Measurements from ENCODE around the gene ARL5B.

Gene ARL5B

DNA sequence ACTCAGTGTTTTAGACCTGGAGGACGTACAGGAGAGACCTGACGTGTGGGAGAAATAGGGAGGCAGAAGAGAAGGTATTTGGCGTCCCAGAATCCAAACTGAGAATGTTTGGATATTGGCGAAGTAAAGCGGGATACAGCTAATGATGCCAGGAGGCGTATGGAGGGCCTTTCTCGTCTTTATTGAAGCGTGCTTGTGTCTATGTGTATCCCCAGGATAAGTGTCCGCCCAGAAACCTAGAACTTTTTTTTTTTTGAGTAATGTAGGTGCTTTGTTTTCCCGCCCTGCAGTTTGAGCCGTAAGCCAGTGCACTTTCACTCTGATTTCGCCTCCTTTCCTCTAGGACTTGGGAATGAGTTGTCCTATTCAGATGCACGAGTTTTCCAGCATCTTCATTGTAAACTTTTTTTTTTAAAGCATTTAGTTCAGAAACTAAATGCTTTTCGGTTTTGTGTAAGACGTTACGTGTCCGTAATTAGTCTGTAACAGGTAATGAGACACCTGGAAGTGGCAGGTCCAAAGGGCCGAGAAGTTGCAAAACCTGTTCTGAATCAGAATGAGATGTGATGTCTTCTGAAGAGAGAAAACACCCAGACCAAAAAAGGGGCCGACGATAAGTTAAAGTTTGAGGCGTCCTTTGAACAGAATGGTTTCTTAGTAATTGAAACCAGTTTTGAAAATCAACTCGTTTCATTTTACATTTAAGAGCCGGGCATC, 746 bp downstream of the ARL5B start:
- no peak for DNase-seq

DNA sequence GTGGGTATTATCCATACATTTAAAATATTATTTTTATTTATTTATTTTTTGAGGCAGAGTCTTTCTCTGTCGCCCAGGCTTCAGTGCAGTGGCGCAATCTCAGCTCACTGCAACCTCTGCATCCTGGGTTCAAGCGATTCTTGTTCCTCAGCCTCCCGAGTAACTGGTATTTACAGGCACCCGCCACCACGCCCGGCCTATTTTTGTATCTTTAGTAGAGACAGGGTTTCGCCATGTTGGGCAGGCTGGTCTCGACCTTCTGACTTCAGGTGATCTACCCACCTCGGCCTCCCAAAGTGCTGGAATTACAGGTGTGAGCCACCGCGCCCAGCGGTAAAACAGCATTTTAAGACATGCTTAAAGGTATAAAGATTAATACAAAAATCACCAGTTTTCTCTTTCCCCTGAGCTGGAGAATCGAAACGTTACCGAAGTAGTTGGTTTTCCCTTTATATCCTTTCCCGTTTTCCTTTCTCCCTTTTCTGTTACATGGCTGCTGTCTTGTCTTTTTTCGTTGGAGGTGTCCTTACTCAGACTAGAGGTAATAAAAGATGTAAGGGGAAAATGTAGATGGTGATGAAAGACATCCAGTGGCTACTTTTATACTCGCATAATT, 1.7 kb downstream of the ARL5B start:
- no peak for DNase-seq

DNA sequence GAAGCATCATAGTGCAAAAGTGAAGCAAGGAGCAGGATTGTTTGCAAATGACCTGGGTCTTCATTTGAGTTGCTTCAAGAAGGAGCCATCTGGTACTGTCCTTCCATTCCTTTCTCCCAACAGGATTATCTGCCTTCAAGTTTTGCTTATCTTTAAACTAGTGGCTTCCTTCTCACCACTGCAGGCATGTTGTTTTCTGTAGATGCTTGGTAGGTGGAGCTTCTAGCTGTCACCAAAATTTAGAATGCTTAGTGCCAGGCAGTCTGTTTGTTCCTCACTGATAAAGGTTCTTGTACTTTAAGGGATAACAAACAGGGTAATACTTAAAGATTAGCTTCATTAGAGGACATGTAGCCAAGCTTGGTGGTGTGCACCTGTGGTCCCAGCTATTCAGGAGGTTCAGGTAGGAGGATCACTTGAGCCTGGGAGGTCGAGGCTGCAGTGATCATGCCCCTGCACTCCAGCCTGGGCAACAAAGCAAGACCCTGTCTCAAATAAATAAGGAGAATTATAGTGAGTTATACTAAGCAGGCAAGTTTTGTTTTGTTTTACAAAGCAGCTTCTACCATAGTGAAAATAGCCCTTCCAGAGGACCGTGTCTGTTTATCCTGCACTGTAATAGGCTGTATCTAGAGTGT, 5.7 kb downstream of the ARL5B start:
- no peak for DNase-seq

DNA sequence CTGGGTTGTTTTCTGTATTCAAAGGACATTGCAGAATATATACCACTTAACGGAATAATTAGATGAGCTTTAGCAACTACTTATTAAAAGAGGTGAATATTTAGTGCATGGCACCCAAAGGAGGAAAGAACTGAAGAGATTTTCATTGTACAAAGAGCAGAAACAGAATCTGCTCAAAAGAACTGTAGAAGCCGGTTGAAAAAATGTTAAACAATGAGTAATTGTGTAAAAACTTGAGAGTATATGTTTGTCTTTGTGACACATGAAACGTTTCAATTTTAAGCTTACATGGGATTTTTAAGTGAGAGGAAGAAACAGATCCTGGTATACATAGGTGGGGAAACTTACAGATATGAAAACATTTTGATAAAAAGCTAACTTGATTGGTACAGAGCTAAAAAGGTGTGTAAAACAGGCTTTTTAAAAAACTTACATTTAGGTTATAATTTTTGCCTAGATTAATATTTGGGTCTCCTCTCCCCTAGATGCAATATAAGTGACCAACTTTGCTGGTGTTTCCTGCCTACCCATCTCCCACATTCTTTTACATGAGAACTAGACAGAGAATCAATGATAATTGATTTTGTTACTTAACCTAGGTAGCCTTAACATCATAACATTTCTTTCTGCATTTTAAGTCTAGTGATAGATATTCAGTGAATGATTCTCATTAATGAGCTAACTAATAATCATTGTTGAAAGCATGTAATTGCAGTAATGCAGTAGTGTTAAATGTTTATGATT, 6.8 kb downstream of the ARL5B start:
- DNase-seq = no peak

DNA sequence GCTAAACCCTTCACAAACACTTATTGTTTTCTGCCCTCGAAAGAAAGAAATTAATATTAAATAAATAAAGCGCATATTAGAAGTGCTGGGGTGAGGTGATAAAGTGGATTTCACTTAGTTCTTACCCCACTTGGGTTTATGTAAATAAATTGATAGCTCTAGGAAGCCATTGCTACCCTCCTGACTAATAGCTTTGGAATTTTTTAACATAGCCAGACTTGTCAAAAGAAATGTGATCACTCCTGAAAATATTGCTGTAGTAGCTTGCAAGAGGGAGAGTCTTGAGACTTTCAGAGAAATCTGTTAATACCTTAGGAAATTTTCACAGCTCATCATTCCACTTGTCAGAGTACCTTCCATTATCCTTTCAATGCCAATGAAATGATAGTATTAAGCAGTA, 7.6 kb downstream of the ARL5B start:
- DNase-seq = peak; percentile 77

DNA sequence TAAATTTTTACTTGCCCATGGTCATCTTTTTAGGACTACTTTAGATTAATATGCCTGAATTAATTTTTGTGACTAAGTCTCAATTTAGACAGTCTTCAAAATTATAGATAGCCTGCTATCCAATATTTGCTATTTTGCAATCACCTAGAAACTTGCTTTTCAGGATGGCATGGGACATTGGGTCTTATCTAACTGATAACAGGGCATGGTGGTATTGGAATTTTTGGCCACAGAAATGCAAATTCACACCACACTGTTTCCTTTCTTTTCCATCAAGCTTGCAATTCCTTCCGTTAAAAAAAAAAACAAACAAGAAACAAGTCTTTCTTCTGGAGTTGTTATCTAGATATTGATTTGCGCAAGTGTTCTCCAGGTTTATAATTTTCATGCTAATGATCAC, 8.8 kb downstream of the ARL5B start:
- DNase-seq = no peak

DNA sequence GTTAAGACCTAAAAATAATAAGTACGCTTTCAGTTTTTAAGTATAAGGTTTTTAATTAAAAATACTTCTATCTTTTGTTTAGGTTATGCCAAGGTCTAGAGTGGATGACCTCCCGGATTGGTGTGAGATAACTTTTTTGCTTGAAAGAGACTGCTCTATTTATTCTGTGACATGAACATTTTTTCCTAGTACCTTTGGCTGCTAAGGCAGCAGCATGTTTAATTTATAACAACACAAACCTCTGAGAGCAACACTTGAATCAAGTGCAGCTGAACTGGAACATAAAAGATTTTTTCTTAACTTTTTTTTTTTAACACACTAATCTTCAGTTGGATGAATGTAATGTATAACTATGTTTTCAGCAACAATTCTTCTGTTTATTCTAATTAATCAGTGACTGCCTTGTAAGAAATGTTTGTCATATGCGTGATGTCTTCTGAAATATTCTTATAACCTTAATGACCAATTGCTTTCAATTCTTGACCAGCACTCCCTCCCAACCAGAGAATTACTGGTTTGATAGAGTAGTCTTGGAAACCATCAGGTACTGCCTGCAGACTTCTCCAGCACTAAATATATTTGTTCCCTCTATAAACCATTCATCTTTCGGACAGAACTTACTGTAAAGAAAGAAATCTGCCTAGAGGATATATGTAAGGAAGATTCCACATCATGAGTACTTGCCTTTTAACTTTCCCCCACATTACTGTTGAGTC, 16.0 kb downstream of the ARL5B start:
- DNase-seq = no peak

DNA sequence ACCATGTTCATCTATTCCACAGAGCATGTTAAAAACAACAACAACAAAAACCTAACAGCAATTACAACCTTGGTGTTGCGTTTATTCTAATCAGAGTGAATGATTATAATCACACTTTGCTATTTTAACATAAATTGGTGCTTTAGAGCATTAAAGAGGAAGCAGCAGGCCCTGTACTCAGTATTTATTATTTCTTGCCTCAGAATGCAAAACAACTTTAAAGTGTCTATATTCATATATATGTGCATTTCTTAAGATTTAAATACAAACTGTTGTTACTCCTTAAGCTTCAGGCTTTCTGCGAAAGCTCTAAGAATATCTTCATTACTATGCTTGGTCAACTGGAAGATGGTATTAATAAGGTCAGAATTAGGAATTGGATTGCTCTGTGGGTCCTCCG, 21.5 kb downstream of the ARL5B start:
- no peak for DNase-seq

DNA sequence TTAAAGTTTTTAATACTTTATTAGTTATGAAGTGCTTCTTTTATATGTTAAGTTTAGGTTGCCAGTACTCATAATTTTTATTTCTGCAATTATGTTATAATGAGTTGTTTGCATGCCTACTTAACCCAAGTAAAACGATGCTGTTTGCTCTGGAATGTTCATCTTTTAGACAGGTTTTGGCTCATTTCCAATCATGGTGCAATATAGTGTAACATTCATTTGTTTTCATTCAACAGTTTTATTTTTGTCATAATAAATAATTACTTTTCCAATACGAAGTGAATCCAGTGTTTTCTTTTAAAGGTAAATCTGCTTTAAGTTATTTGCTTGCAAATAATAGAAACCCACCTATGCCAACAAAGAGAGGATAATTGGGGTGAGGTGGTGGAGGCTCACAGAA, 22.1 kb downstream of the ARL5B start:
- DNase-seq = peak; percentile 71

DNA sequence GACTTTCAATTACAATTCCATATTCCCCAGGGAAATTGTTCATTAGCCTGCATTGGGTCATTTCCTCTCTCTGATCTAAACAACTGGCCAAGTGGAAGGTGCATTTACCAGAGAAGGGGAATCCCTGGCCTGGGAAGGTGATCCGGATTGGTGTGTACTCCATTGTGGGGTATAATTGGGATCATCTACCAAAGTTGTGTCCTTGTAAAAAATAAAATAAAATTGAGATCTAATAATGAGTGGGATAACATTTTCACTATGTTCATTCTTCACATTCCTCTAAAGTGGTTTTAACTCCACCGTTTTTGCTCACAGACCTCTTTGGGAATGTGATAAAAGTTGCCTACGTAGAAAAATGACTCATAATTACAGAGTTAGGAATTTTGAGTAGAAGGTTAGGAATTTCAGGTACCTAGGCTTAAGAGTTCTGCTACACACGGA, 22.8 kb downstream of the ARL5B start:
- DNase-seq = peak; percentile 74

DNA sequence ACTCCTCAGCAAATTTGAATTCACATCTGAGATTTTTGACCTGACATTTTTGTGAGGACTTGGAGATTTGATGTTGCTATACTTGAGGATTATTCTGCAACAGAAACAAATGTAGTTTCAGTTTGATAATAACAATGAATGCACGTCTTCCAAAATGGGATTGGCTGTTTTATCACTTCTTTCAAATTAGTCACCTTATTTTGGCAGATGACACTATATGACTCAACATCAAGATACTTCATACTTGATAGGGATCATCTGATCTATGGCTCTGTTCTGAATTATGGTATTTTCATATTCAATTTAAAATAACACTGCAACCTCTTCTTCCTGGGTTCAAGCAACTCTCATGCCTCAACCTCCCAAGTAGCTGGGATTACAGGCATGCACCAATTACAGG, 24.2 kb downstream of the ARL5B start:
- peak; percentile 69 for DNase-seq

DNA sequence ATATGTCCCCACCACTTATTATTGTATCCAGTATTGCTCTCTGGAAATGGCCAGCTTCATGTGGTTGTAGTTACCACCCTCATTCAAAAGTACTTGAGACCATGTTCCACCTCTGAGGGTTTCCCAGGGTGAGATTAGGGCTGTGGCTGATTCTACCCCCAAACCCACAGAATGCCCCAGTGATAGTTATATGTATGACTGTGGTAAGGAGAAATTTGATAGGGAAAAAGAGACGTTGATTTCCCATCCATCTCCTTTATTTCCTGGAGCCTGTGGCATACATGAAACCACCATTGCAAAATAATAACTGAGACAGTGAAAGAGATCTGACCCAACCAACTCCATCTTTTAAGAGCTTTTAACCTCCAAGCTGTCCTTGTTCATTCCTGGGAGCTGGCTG, 25.2 kb downstream of the ARL5B start:
- no peak for DNase-seq

DNA sequence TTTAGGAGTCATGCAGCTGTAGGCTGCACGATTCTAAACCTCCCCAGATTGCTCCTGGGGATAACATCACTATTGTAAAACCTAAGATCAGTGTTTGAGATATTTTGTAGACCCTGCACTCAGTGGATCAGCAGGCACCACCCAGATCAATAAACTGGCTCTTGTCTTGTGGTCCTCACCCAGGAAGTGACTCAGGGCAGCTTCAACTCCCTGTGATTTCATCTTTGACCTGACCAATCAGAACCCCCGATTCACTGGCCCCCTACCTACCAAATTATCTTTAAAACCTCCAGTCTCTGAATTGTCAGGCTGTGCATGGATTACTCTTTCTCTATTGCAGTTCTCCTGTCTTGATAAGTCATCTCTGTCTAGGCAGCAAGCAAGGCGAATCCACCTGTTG, 25.7 kb downstream of the ARL5B start:
- DNase-seq = no peak

DNA sequence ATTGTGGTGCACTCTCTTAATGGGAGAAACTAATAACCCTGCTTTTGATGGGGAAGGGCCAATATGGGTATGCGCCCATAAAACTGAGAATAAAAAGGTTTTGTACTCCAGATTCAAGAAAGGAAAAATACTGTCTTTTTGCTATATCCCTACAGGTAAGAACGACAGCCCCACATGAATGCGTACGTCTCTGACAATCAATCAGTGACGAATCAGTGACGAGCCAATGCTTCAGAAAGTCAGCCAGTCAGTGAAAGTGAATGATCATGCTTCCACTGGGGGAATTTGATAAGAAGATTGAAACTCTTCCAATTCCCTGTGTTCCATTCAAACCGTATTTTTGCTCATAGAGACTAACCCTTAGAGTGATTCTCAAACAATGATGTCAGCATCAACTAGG, 26.3 kb downstream of the ARL5B start:
- DNase-seq = no peak

DNA sequence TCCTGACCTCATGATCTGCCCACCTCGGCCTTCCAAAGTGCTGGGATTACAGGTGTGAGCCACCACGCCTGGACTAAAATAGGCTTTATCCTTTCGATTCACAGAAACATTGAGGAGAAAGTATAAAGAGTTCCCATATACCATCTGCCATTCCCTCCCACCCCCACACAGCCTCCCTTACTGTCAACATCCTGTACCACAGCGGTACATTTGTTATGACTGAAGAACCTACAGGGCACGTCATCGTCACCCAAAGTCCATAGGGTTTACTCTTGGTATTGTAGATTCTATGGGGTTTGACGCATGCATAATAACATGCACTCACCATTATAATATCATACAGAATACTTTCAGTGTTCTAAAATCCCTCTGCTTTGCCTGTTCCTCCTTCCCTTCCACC, 28.0 kb downstream of the ARL5B start:
- DNase-seq = no peak

DNA sequence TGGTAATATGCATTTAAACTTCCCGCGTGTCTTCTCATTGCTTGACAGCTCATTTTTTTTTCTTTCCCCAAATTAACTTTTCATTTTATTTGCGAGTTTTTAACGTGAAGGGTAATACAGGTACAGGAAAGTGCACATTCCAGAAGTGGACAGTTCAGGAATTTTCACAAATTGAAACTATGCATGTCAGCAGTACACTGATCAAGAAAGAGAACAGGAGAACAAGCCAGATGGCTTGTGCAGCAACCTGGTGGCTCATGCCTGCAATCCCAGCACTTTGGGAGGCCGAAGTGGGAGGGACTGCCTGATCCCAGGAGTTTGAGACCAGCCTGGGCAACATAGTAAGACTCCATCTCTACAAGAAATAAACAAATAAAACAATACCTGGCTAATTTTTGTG, 28.5 kb downstream of the ARL5B start:
- no peak for DNase-seq

DNA sequence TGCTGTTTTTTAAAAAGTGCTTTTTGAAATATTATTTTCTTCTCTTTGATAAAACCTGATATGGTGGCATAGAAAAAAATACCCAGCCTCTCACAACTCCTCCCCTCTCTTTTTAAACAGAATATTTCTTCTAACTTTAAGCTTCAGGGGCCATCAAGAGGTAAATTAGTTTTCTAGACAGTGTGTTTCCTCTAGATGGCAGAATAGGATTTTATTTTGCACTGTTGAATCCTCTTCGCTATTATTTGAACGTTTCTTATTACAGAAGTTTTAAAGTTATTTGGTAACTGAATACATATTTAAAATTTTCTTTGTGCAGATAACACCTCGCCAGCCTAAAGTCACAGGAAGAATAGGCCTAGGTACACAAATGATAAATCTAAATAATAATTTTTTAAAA, 30.3 kb downstream of the ARL5B start:
- no peak for DNase-seq

DNA sequence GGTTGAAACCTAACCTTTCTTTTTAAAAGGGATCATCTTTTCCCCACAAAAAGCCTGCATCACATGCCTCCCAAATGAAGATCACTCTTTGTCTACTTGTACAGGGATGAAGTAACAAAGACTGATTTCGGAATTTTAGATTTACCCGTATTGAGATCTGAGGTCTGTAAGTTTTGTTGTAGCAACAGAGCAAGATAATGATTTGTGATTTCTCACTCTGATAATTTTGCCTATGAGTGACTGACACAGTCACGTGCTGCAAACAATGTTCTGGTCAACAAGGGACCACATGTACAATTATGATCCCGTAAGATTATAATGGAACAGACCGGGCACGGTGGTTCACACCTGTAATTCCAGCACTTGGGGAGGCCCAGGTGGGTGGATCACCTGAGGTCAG, 31.3 kb downstream of the ARL5B start:
- no peak for DNase-seq

DNA sequence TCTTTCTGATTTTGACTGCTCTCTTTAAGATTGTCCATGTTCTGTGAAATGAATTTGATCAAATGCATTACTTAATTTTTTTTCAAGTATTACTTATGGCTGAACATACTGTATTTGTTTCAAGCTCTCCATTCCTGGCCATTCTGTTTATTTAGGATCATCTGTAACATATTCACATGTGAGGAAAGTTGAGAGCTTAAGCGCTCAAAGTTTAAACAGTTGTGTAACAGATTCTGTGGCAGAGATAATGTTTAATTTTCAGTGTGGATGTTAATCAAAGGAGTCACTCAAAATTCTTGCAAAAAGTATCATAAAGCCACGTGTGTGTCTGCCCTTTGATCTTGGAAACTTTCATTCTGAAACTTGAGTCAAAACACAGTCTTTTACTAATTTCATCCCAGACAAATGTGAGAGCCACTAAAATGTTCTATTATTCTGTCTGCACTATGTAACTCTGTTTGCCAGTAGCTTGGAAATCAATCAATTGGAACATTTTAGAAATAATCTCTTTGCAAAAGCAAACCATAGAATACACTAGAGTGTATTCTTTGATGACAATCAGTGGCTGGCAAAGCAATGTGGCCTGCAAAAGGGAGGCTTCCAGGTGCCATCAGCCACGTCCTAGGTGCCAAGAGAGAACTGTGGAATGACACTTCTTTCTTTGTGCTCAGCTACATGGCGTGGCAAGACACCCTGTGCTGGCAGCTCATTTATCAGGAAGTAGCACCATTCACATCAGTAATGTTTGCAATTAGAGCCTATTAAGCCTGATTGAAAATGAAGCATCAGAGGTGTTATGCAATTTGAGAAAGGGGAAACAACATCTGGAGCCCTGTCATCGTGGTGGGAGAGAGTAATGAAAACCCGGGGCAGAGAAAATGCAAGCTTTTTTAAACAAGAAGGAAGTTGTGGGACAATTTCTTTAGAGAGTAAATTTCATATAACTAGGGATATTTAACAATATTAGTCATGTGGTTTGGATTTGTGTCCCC, 40.9 kb downstream of the ARL5B start:
- DNase-seq = no peak

DNA sequence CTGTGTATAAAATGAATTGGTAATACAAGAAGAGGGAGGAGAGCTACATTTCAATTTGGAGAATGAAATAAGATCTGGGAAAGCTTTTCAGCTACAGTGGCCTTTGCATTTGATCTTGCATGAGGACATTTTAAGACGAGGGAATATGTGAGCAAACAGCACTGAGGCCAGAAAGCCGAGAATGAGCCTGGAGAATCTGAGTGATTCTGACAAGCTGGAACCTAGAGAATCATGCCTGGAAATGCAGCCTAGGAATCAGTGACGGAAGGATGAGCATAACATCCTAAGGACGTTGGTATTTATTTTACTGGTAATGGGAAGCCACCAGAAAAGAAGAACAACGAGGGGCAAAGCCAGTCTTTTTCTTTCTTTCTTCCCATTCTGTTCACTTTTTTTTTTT, 44.3 kb downstream of the ARL5B start:
- no peak for DNase-seq

DNA sequence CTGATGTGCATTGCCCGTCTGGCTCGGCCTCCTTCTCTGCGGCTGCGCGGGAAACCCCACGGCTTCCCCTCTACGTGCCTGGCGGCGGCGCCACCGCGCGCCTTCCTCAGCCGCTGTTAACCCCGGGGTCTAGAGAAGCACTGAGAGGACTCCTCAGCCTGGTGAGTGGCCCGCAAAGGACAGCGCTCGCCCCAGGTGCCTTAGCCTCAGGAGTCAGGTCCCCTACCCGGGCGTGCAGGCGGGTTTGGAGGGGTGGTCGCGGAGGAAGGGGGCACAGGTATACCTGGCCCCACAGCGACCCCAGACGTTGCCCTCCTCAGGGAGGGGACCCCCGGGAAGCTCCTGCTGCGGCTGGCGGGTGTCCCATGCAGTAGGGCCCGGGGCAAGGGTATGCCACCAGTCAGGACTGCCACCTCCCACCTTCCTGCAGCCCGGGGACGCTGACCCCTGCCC, 51.0 kb downstream of the ARL5B start:
- no peak for DNase-seq

DNA sequence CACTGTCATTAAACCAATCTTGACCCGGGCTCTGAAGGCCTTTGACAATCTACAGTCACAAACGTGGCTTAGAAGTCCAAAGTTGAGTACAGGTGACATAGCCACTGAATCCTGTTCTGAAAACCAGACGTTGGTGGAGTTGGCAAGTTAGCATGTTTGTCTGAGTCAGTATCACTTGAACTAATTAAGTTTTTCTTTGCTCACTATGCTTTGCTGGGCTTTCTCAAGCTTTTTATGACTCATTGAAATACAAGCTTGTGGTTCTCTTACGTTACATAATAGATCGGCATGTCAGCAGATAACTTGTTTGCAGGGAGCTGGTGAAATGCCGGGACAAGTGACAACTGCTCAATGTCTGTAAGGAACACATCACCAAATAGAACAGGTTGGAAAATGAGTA, 53.8 kb downstream of the ARL5B start:
- DNase-seq = peak; percentile 78

Measured in fibroblast of skin of right quadriceps (primary cell).